Measurements from ENCODE around the gene DYNC2I2.

The DYNC2I2 gene

GRCh38 chr9:128633601-128634000 is 23.0 kb downstream of the DYNC2I2 start:
- TF ChIP-seq TAF1 (IDR thresholded peaks at IDR 0.05; ENCODE audit: borderline replicate concordance, low read depth, low read length), result no peak
- TF ChIP-seq POLR2A (IDR thresholded peaks at IDR 0.05; ENCODE audit: low read depth, low read length), result no peak
- TF ChIP-seq POLR2AphosphoS5 (IDR thresholded peaks at IDR 0.05; ENCODE audit: low read depth, low read length), result no peak
- FAIRE-seq (no peak), DNase-seq (ENCODE audit: insufficient read length) (no peak)

DNA sequence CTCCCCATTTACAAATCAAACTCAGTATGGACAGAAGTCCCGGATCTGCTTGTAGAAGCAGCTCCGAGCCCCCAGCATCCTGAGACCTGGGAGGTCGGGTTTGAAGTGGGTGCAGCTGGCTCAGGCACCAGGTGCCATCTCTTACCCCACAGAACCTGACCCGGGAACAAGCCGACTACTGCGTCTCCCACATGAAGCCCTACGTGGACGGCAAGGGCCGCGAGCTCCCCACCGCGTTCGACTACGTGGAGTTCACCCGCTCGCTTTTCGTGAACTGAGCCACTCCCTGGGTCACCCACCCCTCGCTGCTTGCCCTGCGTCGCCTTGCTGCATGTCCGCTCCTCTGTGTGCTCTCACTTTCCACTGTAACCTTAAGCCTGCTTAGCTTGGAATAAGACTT is 23.6 kb downstream of the DYNC2I2 start:
- no peak for TF ChIP-seq TAF1 (IDR thresholded peaks at IDR 0.05; ENCODE audit: borderline replicate concordance, low read depth, low read length)
- no peak for TF ChIP-seq POLR2A (IDR thresholded peaks at IDR 0.05; ENCODE audit: low read depth, low read length)
- TF ChIP-seq POLR2AphosphoS5 (IDR thresholded peaks at IDR 0.05; ENCODE audit: low read depth, low read length), result no peak
- DNase-seq (ENCODE audit: insufficient read length) (no peak), FAIRE-seq (no peak)

DNA sequence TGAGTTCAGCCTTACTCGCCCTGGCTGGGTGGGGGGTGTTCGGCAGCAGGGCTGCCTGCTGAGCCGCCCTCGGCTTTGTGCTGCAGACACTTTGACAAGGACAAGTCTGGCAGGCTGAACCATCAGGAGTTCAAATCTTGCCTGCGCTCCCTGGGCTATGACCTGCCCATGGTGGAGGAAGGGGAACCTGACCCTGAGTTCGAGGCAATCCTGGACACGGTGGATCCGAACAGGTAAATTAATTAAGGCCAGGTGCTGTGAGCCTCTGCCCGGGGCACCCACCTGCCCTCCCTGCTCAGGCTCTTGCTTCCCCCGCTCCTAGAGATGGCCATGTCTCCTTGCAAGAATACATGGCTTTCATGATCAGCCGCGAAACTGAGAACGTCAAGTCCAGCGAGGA is 24.2 kb downstream of the DYNC2I2 start:
- TF ChIP-seq POLR2A (IDR thresholded peaks at IDR 0.05; ENCODE audit: low read depth, low read length) (no peak), TAF1 (IDR thresholded peaks at IDR 0.05; ENCODE audit: borderline replicate concordance, low read depth, low read length) (no peak), POLR2AphosphoS5 (IDR thresholded peaks at IDR 0.05; ENCODE audit: low read depth, low read length) (no peak)
- FAIRE-seq, result no peak
- no peak for DNase-seq (ENCODE audit: insufficient read length)

DNA sequence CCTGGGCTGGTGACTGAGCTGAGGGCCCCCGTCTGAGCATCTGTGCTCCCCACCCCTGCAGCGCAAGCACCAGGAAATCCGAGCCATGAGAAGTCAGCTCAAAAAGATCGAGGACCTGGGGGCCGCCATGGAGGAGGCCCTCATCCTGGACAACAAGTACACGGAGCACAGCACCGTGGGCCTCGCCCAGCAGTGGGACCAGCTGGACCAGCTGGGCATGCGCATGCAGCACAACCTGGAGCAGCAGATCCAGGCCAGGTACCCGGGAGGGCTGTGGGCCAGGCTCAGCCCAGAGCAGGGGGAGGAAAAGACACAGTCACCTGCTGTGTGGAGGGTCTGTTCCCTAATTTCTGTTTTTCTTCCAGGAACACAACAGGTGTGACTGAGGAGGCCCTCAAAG is 24.6 kb downstream of the DYNC2I2 start:
- no peak for FAIRE-seq
- no peak for DNase-seq (ENCODE audit: insufficient read length)
- no peak for TF ChIP-seq POLR2AphosphoS5 (IDR thresholded peaks at IDR 0.05; ENCODE audit: low read depth, low read length)
- no peak for TF ChIP-seq POLR2A (IDR thresholded peaks at IDR 0.05; ENCODE audit: low read depth, low read length)
- TF ChIP-seq TAF1 (IDR thresholded peaks at IDR 0.05; ENCODE audit: borderline replicate concordance, low read depth, low read length), result no peak

- no peak for FAIRE-seq
- no peak for TF ChIP-seq POLR2A (IDR thresholded peaks at IDR 0.05; ENCODE audit: low read depth, low read length)
- no peak for TF ChIP-seq POLR2AphosphoS5 (IDR thresholded peaks at IDR 0.05; ENCODE audit: low read depth, low read length)
- no peak for TF ChIP-seq TAF1 (IDR thresholded peaks at IDR 0.05; ENCODE audit: borderline replicate concordance, low read depth, low read length)
- no peak for DNase-seq (ENCODE audit: insufficient read length)
Measured at GRCh38 chr9:128631636-128632035, 25.0 kb downstream of the DYNC2I2 start.

- DNase-seq (ENCODE audit: insufficient read length) (no peak), FAIRE-seq (no peak)
- peak; percentile 49; the same call in 1 of the 2 replicates for TF ChIP-seq POLR2AphosphoS5 (IDR thresholded peaks at IDR 0.05; ENCODE audit: low read depth, low read length)
- TF ChIP-seq TAF1 (IDR thresholded peaks at IDR 0.05; ENCODE audit: borderline replicate concordance, low read depth, low read length), result no peak
- TF ChIP-seq POLR2A (IDR thresholded peaks at IDR 0.05; ENCODE audit: low read depth, low read length), result no peak
Measured at GRCh38 chr9:128629852-128630545, 26.6 kb downstream of the DYNC2I2 start.

GRCh38 chr9:128629136-128629535 is 27.5 kb downstream of the DYNC2I2 start:
- FAIRE-seq, result no peak
- TF ChIP-seq POLR2A (IDR thresholded peaks at IDR 0.05; ENCODE audit: low read depth, low read length), result no peak
- TF ChIP-seq TAF1 (IDR thresholded peaks at IDR 0.05; ENCODE audit: borderline replicate concordance, low read depth, low read length), result no peak
- no peak for TF ChIP-seq POLR2AphosphoS5 (IDR thresholded peaks at IDR 0.05; ENCODE audit: low read depth, low read length)
- no peak for DNase-seq (ENCODE audit: insufficient read length)

DNA sequence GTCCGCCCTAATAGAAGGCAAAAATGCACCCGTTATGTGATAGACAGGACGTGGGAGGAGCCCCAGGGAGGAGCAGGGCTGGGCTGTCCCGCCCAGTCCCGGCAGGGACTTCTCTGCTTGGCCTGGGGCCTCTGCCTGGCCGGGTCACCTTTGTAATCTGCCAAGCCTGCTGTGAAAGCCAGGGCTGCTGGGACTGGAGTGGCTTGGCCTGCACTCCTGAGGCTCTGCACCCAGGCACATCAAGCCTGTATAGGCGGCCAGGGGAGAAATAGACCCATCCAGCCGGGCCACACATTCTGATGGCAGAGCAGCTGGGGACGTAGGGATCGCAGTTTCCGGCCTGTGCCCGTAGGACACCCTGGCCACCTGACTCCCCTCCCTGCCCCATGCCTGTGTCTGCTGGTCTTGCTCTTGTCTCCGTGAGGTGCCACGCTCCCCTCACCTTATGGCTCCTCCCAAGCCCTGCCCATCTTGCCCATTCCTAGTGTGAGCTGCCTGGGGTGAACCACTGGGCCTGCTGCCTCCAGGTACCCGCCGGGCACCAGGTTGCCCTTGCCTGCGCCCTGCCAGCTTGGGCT is 28.1 kb downstream of the DYNC2I2 start:
- TF ChIP-seq POLR2A (IDR thresholded peaks at IDR 0.05; ENCODE audit: low read depth, low read length) (no peak), TAF1 (IDR thresholded peaks at IDR 0.05; ENCODE audit: borderline replicate concordance, low read depth, low read length) (no peak), POLR2AphosphoS5 (IDR thresholded peaks at IDR 0.05; ENCODE audit: low read depth, low read length) (no peak)
- FAIRE-seq (no peak), DNase-seq (ENCODE audit: insufficient read length) (no peak)

GRCh38 chr9:128627906-128628305 is 28.7 kb downstream of the DYNC2I2 start:
- TF ChIP-seq POLR2AphosphoS5 (IDR thresholded peaks at IDR 0.05; ENCODE audit: low read depth, low read length) (no peak), POLR2A (IDR thresholded peaks at IDR 0.05; ENCODE audit: low read depth, low read length) (no peak), TAF1 (IDR thresholded peaks at IDR 0.05; ENCODE audit: borderline replicate concordance, low read depth, low read length) (no peak)
- DNase-seq (ENCODE audit: insufficient read length) (no peak), FAIRE-seq (no peak)

GRCh38 chr9:128627127-128627715 is 29.4 kb downstream of the DYNC2I2 start:
- TF ChIP-seq POLR2AphosphoS5 (IDR thresholded peaks at IDR 0.05; ENCODE audit: low read depth, low read length) (no peak), TAF1 (IDR thresholded peaks at IDR 0.05; ENCODE audit: borderline replicate concordance, low read depth, low read length) (no peak), POLR2A (IDR thresholded peaks at IDR 0.05; ENCODE audit: low read depth, low read length) (no peak)
- DNase-seq (ENCODE audit: insufficient read length), result no peak
- no peak for FAIRE-seq

- FAIRE-seq (no peak), DNase-seq (ENCODE audit: insufficient read length) (no peak)
- no peak for TF ChIP-seq TAF1 (IDR thresholded peaks at IDR 0.05; ENCODE audit: borderline replicate concordance, low read depth, low read length)
- TF ChIP-seq POLR2AphosphoS5 (IDR thresholded peaks at IDR 0.05; ENCODE audit: low read depth, low read length), result no peak
- TF ChIP-seq POLR2A (IDR thresholded peaks at IDR 0.05; ENCODE audit: low read depth, low read length), result no peak
Measured at GRCh38 chr9:128626181-128626580, 30.5 kb downstream of the DYNC2I2 start.

All from GM12892 (cell line).